ENCODE measurements around the gene ICAM3.
A peak's percentile ranks its signal among the peaks of the same experiment; 100 is the strongest.

GRCh38 chr19:10286803-10287737, 52.4 kb downstream of the ICAM3 start, which contains the start of gene ICAM4:
- TF ChIP-seq POLR2AphosphoS5 (IDR thresholded peaks at IDR 0.05; ENCODE audit: borderline replicate concordance, low read depth, low read length) = peak; percentile 74
- TF ChIP-seq EZH2 (IDR thresholded peaks at IDR 0.05) = no peak
